GM18909 (cell line): Measurements from ENCODE around the gene SLAMF6.

Experiments
- ATAC-seq: cut with Tn5 transposase; IDR thresholded peaks from one replicate; pipeline ENCODE4 v1.9.1; 2021; ENCODE audit warnings: mild to moderate bottlenecking; ENCODE audit not compliant: unreplicated experiment, poor library complexity

Gene SLAMF6

DNA sequence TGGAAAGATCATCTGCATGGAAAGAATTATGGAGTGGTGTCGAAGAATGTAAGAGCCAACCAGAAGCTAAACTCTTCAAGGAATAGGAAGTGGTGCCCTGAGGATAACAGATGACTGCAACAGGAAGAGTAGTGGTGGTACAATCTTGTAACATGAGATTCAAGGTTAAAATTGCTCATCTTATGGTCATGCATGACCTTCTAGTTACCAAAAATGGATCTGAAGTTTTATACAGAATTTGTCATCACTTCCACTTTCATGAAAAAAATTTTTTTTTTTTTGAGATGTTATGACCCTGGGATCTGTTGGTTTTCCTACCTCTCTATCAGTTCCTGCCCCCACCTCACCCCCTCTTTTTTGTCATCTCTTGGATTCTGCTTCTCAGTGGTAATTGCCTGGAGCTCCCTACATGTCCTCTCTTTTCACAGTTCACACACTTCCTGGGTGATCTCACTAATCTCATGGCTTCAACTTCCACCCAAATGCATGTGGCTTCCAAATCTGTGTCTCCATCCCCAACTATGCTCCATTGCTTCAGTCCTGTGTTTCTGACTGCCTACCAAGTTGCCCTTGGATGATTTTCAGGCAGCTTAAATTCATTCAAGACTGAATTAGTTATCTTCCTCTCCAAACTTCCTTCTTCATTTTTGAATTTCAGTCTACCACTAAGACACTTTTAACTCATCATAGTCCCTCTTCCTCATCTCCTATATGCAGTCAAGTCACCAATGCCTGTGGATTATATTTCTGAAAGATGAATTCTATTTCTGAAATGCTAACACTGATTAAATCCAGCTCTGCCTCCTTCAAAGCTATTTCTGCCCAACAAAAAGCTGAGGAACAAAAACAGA, 48.4 kb downstream of the SLAMF6 start:
- ATAC-seq = peak; percentile 59

DNA sequence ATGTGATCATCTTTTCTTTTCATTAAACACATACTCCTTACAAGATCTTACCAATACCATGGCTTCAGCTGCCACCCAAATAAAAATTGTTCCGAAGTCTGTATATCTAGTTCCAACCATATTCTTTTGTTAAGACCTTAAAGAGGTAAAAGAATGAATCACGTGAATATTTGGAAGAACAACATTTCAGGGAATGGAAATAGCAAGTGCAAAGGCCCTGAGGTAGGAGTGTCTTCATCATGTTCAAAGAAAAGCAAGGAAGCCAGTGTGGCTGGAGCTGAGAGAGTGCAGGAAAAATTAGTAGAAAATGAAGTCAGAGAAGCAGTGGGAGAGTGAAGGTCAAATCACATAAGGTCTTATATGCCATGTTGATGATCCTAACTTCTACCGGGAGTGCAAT, 50.9 kb downstream of the SLAMF6 start:
- ATAC-seq = no peak

DNA sequence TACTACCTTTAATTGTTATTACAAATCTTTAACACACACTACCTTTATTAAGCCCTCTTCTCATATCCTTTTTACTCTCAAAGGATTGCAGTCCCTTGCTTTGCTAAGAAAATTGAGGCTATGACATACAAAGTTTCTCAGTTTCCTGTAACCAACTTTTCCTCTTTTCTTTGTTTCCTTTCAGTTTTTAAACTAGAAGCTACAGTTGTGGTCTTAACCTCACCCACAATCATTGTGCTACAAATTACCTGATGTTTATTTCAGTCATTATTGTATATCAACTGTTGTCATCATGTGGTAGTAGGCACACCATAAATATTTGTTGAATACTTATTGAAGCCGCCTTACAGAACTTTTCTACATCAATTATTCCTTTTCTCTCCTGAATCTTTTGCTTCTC, 51.8 kb downstream of the SLAMF6 start:
- ATAC-seq = no peak

GRCh38 chr1:160467576-160467975, 55.5 kb downstream of the SLAMF6 start:
- no peak for ATAC-seq

- no peak for ATAC-seq
Observed at GRCh38 chr1:160466961-160467360, 56.1 kb downstream of the SLAMF6 start.

DNA sequence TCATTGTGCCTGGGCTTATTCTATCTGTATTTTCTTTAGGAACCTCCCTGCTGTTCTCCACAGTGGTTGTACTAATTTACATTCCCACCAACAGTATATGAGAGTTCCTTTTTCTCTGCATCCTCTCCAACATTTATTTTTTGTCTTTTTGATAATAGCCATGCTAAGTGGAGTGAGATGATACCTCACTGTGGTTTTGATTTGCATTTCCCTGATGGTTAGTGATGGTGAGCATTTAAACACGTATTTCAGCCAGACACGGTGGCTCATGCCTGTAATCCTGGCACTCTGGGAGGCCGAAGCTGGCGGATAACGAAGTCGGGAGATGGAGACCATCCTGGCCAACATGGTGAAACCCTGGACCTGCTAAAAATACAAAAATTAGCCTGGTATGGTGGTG, 57.9 kb downstream of the SLAMF6 start:
- ATAC-seq = no peak

- no peak for ATAC-seq
Observed at GRCh38 chr1:160460683-160461287, 62.3 kb downstream of the SLAMF6 start.

DNA sequence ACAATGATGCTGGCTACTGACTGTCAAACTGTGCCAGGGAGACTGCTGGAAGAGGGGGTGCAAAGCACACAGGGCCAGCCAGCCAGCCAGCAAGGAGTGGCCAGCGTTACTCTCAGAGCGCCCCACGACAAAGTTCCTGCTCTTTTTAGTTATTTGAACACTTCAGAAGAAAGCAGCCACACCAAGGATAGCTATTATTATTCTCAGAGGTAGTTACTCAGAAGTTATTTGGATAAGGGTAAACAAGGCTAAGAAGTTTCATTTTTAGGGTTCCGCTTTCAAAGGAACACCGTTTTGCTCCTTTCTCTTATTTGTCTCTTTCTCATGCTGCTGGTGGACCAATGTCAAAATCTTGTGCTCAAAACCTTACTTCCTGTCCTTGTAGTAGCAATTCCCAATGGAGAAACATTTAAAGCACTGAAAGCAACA, 62.8 kb downstream of the SLAMF6 start:
- ATAC-seq = peak; percentile 50

DNA sequence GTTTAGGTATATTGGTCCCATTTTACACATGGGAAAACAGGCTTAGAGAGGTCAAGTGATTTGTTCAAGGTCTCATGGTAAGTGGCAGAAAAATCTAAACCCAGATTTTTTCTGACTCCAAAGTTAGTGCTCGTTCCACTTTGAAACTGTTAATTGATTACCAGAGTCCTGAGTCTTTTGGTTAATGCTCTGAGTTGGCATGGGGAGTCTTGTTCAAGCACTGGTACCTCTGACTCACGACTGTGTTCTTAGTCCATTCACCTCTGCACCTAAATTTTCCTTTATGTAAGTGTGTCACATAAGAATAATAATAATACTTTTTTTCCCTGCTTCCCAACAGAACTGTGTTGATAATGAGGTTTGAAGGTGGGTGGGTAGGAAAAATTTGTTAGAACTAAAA, 63.4 kb downstream of the SLAMF6 start:
- no peak for ATAC-seq

DNA sequence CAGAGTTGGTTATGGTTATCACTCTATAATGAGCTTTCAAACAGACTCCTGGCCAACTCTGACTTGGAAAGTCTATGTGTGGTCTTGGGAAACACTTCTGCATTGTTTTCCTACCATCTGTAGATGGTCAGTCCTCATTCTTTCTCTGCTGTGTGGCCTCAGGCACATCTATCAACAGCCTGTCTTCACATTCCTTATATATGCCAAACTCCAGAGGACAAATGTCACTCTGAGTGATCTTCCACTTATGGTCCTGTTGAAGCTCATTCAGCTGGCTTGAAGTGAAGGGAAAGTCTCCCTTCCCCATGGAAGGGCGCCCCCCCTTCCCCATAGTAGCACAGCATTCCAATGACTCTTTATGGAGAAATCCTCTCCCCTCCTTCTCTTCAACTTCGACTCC, 64.0 kb downstream of the SLAMF6 start:
- no peak for ATAC-seq

DNA sequence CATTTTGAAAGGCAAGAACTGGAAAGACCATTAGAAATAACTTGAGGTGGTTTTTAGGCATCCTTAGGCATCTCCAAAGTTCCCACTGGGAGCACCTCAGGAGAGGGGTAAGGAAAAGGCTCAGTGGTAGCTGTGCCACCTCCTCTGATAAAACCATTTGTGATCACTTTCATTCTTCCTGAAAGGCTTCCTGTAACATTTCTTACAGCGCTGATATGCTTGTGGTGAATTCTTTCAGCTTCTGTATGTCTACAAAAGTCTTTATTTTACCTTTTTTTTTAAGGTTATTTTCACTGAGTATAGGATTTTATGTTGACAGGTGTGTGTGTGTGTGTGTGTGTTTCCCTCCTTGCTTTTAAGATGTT, 67.9 kb downstream of the SLAMF6 start:
- no peak for ATAC-seq

GRCh38 chr1:160454371-160455152, 68.5 kb downstream of the SLAMF6 start:
- ATAC-seq = no peak

- no peak for ATAC-seq
Observed at GRCh38 chr1:160453443-160453842, 69.6 kb downstream of the SLAMF6 start.

GRCh38 chr1:160451859-160452232, 71.2 kb downstream of the SLAMF6 start:
- peak; percentile 57 for ATAC-seq

DNA sequence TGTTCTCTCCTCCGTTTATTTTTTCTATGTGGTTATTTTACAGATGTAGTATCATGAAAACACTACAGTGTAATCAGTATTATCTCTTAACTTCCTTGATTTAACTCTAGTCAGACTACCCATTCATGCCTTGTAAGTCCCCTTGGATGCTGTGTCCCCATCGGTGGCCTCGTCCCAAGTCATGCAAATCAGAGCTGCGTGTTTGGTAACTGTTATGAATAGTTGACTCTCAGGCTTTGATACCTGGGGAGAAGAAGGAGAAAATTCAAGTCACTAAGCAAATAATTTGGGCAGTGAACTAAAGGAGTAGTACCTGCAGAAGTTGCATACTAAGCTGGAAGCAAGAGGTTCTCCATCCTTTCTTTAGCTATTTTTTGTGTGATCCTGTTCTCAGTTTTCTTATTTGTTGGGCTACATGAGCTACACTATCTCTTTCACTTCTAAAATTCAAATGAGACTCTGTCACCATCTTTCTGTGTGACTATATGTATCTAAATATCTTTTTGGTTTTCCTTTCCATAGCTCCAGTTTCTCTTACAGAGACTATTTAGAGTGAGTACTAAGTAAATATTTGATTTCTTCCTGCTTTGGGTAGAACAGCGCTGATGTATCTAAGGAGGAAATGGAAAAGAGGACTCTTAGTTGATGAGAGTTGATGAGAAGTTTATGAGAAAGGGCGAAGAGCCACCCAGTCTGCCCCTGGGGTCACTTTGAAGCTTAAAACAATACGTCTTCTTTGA, 71.8 kb downstream of the SLAMF6 start:
- ATAC-seq = peak; percentile 56

GRCh38 chr1:160449494-160449893, 73.6 kb downstream of the SLAMF6 start:
- no peak for ATAC-seq

DNA sequence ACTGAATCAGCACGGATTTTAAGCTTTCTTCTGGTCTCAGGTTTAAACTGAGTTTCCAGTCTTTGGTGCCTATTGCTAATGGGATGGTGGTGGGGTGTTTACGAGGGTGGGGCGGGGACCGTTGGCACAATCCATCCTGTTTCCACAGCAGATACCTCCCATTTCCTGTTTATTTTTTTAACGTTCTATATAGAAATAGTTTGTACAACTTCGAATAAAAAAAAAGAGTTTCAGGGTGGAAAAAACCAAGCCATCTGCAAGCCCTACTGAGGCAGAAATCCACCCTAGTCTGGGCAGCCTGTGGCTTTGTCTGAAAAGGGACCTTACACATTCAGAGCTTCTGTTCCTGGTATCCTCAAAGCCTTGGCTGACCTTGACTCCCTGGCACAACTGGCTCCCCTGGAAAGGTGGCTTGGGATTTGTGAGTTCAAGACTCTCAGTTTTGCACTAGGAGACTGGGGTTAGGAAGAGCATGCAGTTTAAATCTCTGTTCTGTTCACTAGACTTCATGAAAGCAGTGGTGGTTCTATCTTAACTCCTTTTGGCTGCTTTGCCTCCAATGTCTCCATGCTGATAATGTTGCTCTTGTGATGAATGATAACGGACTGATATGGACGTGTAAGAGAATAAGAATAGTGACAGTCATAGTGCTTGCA, 76.0 kb downstream of the SLAMF6 start:
- no peak for ATAC-seq

GRCh38 chr1:160439718-160440117, 83.3 kb downstream of the SLAMF6 start:
- ATAC-seq = no peak

- ATAC-seq = no peak
Observed at GRCh38 chr1:160438935-160439334, 84.1 kb downstream of the SLAMF6 start.

DNA sequence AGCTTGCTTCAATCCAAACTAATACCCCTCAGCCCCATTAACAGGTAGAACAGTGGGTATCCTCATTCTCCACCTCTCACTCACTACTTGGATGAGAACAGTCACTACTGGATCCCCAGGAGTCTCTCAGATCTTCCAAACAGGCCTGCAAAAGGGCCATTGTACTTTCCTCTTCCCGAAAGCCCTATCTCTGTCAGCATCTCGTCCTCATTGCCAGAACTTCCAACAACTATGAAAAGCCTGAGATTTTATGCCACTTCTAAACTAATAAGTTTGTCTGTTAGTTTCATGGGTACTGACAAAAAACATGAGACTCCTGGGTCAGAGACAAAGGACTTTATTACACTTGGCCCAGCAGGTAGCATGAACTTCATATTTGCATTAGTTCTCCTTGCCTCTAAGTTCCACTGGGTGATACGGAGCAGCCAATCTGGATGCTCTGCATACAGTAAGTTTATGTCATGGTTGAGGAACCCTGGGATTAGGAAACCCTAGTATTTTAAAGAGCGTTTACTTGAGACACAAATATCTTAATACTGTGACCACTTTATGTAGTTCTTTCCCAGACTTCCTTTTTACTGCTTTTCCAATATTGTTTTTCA, 84.6 kb downstream of the SLAMF6 start:
- peak; percentile 22 for ATAC-seq
